A549 (cell line): ENCODE data around the gene ACOT7. TPM values are rescaled to one million over a fixed set of nuclear protein-coding genes. Genes with fewer than 3 reads are reported as not detected.

Experiments used
- ATAC-seq, 2 experiments: fragments of 200-7000 bp in 1 of 2; fragments of >200 bp in 1 of 2; cut with Nextera tagmentation in 1 of 2; cut with Tn5 transposase in 1 of 2; 3 replicates each; pipeline versions ENCODE4 v1.8.0 to v1.9.1; 2018 to 2020; ENCODE audit warnings: mild to moderate bottlenecking in 1 of 2, moderate library complexity in 1 of 2
- CTCF ChIA-PET: fragments of 300-600 bp; sonication (Branson Sonifier 250); formaldehyde crosslinking; extraction: SDS; loops from one replicate; lab custom pipeline; 2021; ENCODE audit warnings: antibody characterized with exemption, inconsistent platforms; lab: Yijun Ruan, JAX
- POLR2A ChIA-PET: fragments of 350-600 bp; formaldehyde crosslinking; extraction: SDS; loops from one replicate; lab custom pipeline; 2021; ENCODE audit warnings: antibody characterized with exemption, inconsistent platforms; lab: Yijun Ruan, JAX
- DNase-seq, 2 experiments: peaks; one replicate each; pipeline versions ENCODE4 v3.0.0 to v3.0.0-alpha.2; 2011 to 2016; ENCODE audit warnings: low read depth in 1 of 2, low spot score in 1 of 2
- FAIRE-seq: peaks from 2 replicates; lab custom pipeline; 2011; peaks lifted over from hg19 to GRCh38; lab: Jason Lieb, UNC
- H3K27ac ChIP-seq, 2 experiments: fragments of >200 bp; sonication (Bioruptor Twin); formaldehyde crosslinking; 3 replicates each; pipeline ENCODE4 v1.5.1; 2016 to 2017
- H3K4me1 ChIP-seq: fragments of >200 bp; sonication (Bioruptor Twin); formaldehyde crosslinking; 3 replicates; pipeline ENCODE4 v1.6.1; 2016
- H3K4me2 ChIP-seq: fragments of >200 bp; sonication (Bioruptor Twin); formaldehyde crosslinking; 3 replicates; pipeline ENCODE4 v1.6.1; 2016
- H3K4me3 ChIP-seq: fragments of >200 bp; sonication (Bioruptor Twin); formaldehyde crosslinking; 3 replicates; pipeline ENCODE4 v1.5.1; 2016
- H3K9me3 ChIP-seq: fragments of >200 bp; sonication (Bioruptor Twin); formaldehyde crosslinking; 3 replicates; pipeline ENCODE4 v1.6.1; 2016
- ATOH8 ChIP-seq: fragments of 250-450 bp; sonication (Bioruptor Pico); IDR thresholded peaks from 2 replicates; pipeline ENCODE4 v1.5.0; 2020; ENCODE audit warnings: low read depth, mild to moderate bottlenecking, moderate library complexity
- BHLHE40 ChIP-seq: IDR thresholded peaks from 2 replicates; pipeline ENCODE4 v1.6.1; 2012; ENCODE audit warnings: low read depth, low read length, inconsistent platforms
- CBX2 ChIP-seq: fragments of 200-600 bp; sonication (generic); IDR thresholded peaks from 2 replicates; pipeline ENCODE4 v1.6.1; 2016; ENCODE audit warnings: low read depth, mild to moderate bottlenecking, borderline replicate concordance
- CBX8 ChIP-seq: fragments of 200-600 bp; sonication (generic); IDR thresholded peaks from 2 replicates; pipeline ENCODE4 v1.6.1; 2016
- CHD2 ChIP-seq: fragments of 150-350 bp; IDR thresholded peaks from 2 replicates; pipeline ENCODE4 v1.6.1; 2014; ENCODE audit warnings: low read length; ENCODE audit not compliant: partially characterized antibody
- CHD4 ChIP-seq: fragments of 200-600 bp; sonication (generic); IDR thresholded peaks from 2 replicates; pipeline ENCODE4 v1.6.1; 2016; ENCODE audit warnings: antibody characterized with exemption, mild to moderate bottlenecking, borderline replicate concordance
- EHF ChIP-seq: fragments of 250-450 bp; sonication (Bioruptor Pico); IDR thresholded peaks from 2 replicates; pipeline ENCODE4 v1.5.0; 2020; ENCODE audit warnings: mild to moderate bottlenecking
- EP300 ChIP-seq, 2 experiments: fragments of >200 bp; sonication (Bioruptor Twin); formaldehyde crosslinking; IDR thresholded peaks; 2 replicates in 1 of 2; 3 replicates in 1 of 2; pipeline ENCODE4 v1.6.1; 2016 to 2017
- FOSB ChIP-seq: fragments of 250-450 bp; sonication (Bioruptor Pico); IDR thresholded peaks from 2 replicates; pipeline ENCODE4 v1.5.0; 2020; ENCODE audit warnings: mild to moderate bottlenecking, moderate library complexity
- HDAC2 ChIP-seq: fragments of 200-600 bp; sonication (generic); IDR thresholded peaks from 2 replicates; pipeline ENCODE4 v1.6.1; 2016
- HES2 ChIP-seq: fragments of >200 bp; sonication (Bioruptor Twin); formaldehyde crosslinking; IDR thresholded peaks from 2 replicates; pipeline ENCODE4 v1.6.1; 2016
- HMGXB4 ChIP-seq: fragments of 250-450 bp; sonication (Bioruptor Pico); IDR thresholded peaks from 2 replicates; pipeline ENCODE4 v1.5.0; 2021; ENCODE audit warnings: mild to moderate bottlenecking, moderate library complexity, borderline replicate concordance
- HOXA7 ChIP-seq: fragments of 250-450 bp; sonication (Bioruptor Pico); IDR thresholded peaks from 2 replicates; pipeline ENCODE4 v1.5.0; 2020; ENCODE audit warnings: mild to moderate bottlenecking, moderate library complexity
- HOXB13 ChIP-seq: fragments of 250-450 bp; sonication (Bioruptor Pico); IDR thresholded peaks from 2 replicates; pipeline ENCODE4 v1.5.0; 2020; ENCODE audit warnings: low read depth, mild to moderate bottlenecking, moderate library complexity
- JUN ChIP-seq, 2 experiments: fragments of >200 bp; sonication (Bioruptor Twin); formaldehyde crosslinking; IDR thresholded peaks; 2 replicates in 1 of 2; 3 replicates in 1 of 2; pipeline ENCODE4 v1.6.1; 2016 to 2017
- MAFK ChIP-seq: fragments of 450-650 bp; IDR thresholded peaks from 2 replicates; pipeline ENCODE4 v1.6.1; 2014; ENCODE audit not compliant: partially characterized antibody
- MYC ChIP-seq: IDR thresholded peaks from 2 replicates; pipeline ENCODE4 v1.6.1; 2012; ENCODE audit warnings: mild to moderate bottlenecking, inconsistent platforms, low read length, improper control_type of control experiment, borderline replicate concordance
- NFE2L2 ChIP-seq: fragments of 150-350 bp; conservative IDR thresholded peaks from 2 replicates; pipeline ENCODE4 v1.6.1; 2014; ENCODE audit warnings: low read length
- NPAS2 ChIP-seq: fragments of 250-450 bp; sonication (Bioruptor Pico); IDR thresholded peaks from 2 replicates; pipeline ENCODE4 v1.8.0; 2022; ENCODE audit warnings: mild to moderate bottlenecking, moderate library complexity, borderline replicate concordance
- PHF8 ChIP-seq: fragments of 200-600 bp; sonication (generic); IDR thresholded peaks from 2 replicates; pipeline ENCODE4 v1.6.1; 2016; ENCODE audit warnings: low read depth, mild to moderate bottlenecking, antibody characterized with exemption, moderate library complexity, borderline replicate concordance
- RAD21 ChIP-seq, 2 experiments: fragments of >200 bp in 1 of 2; sonication (Bioruptor Twin) in 1 of 2; formaldehyde crosslinking in 1 of 2; IDR thresholded peaks in 1 of 2; conservative IDR thresholded peaks in 1 of 2; 2 replicates in 1 of 2; 3 replicates in 1 of 2; pipeline ENCODE4 v1.6.1; 2012 to 2018; ENCODE audit warnings: inconsistent platforms in 1 of 2
- RFX5 ChIP-seq: fragments of 450-650 bp; IDR thresholded peaks from 2 replicates; pipeline ENCODE4 v1.7.1; 2014; ENCODE audit warnings: antibody characterized with exemption, mild to moderate bottlenecking, moderate library complexity
- SREBF2 ChIP-seq: fragments of 450-650 bp; IDR thresholded peaks from 2 replicates; pipeline ENCODE4 v1.6.1; 2014; ENCODE audit warnings: mild to moderate bottlenecking, moderate library complexity
- TFCP2L1 ChIP-seq: fragments of 250-450 bp; sonication (Bioruptor Pico); IDR thresholded peaks from 2 replicates; pipeline ENCODE4 v1.5.0; 2021; ENCODE audit warnings: mild to moderate bottlenecking
- ZFP36 ChIP-seq: fragments of 450-650 bp; IDR thresholded peaks from 2 replicates; pipeline ENCODE4 v1.6.1; 2014; ENCODE audit warnings: borderline replicate concordance; ENCODE audit not compliant: partially characterized antibody
- ZNF302 ChIP-seq: fragments of 250-450 bp; sonication (Bioruptor Pico); IDR thresholded peaks from 2 replicates; pipeline ENCODE4 v1.9.0; 2021; ENCODE audit warnings: inconsistent platforms, mild to moderate bottlenecking, moderate library complexity
- ZSCAN20 ChIP-seq: fragments of 250-450 bp; sonication (Bioruptor Pico); IDR thresholded peaks from 2 replicates; pipeline ENCODE4 v1.8.0; 2022; ENCODE audit warnings: mild to moderate bottlenecking, moderate library complexity
- WGBS: methylation state at CpG from one replicate; pipeline ENCODE4 v1.1.6; 2017; ENCODE audit errors: missing lambda C conversion rate; 5-methylcytosine and 5-hydroxymethylcytosine counted together
- polyA plus RNA-seq, 4 experiments: library from polyadenylated mRNA; depleted of rRNA in 3 of 4; stranded (reverse); fragments of >200 nt; fragmentation: RNase III in 1 of 4; extraction: RNeasy Plus Mini Kit Qiagen cat#74134 plus additional on column Dnase treatment in 1 of 4; gene quantifications; 2 replicates in 3 of 4; 3 replicates in 1 of 4; pipeline ENCODE4 v1.2.3, GENCODE V29; 2011 to 2017

ACOT7 gene
- polyA plus RNA-seq, 2 of the 4 experiments (the other 2 are of a cell fraction), result 48.0 to 49.6 TPM

- DNase-seq (no peak), FAIRE-seq (no peak), ATAC-seq (peak in 1 of 2 experiments; percentile 6; a peak in 1 of 6 replicates)
- CTCF ChIA-PET, result interaction anchor here (0.6 to 1.3 kb wide), 3 partner anchors 11 to 20 kb away, joined by 3 to 8 read pairs (median 3); partner anchors contain the start of gene RNF207
- no peaks in the 10 kb centered on the region for H3K9me3 ChIP-seq
- 63% methylated on average over 12 of the region's 15 CpGs for WGBS
- no peak overlapping the region for H3K27ac ChIP-seq
- no peak overlapping the region for H3K4me3 ChIP-seq
- peaks cover 8% of the 10 kb centered on the region; the same call in 2 of the 3 replicates for H3K4me1 ChIP-seq
- TF ChIP-seq SREBF2 (no peak), TFCP2L1 (no peak), ZSCAN20 (CRISPR knock-in tag) (no peak), NFE2L2 (no peak), HOXB13 (CRISPR knock-in tag) (no peak), ATOH8 (CRISPR knock-in tag) (no peak), NPAS2 (CRISPR knock-in tag) (no peak), CHD2 (no peak), CBX2 (no peak), HOXA7 (no peak), RFX5 (no peak), RAD21 (conservative IDR thresholded peaks at IDR 0.05 in 1 of 2, IDR thresholded peaks at IDR 0.05 in 1 of 2) (no peak)
- H3K4me2 ChIP-seq, result no peak overlapping the region
- POLR2A ChIA-PET, result interaction anchor here (1.5 kb wide), 1 partner anchor 11 kb away, joined by 6 read pairs; the partner anchor contains the start of gene ICMT
These were observed 168.8 kb downstream of the ACOT7 start for GRCh38 chr1:6224718-6225117.

- CTCF ChIA-PET, result interaction anchor here (1.0 to 1.3 kb wide), 3 partner anchors 11 to 21 kb away, joined by 4 to 8 read pairs (median 4); partner anchors contain the start of gene RNF207
- Histone ChIP-seq H3K4me2 (no peak overlapping the region), H3K27ac (no peak overlapping the region), H3K4me3 (no peak overlapping the region), H3K4me1 (peaks cover 8% of the 10 kb centered on the region; the same call in 2 of the 3 replicates), H3K9me3 (no peaks in the 10 kb centered on the region)
- no peak for DNase-seq
- no peak for FAIRE-seq
- POLR2A ChIA-PET, result interaction anchor here (1.5 kb wide), 1 partner anchor 12 kb away, joined by 6 read pairs; the partner anchor contains the start of gene ICMT
- 93% methylated on average over 13 of the region's 13 CpGs for WGBS
- TF ChIP-seq BHLHE40 (no peak), CHD4 (no peak), HES2 (no peak), NFE2L2 (no peak), EP300 (IDR thresholded peaks at IDR 0.05) (no peak), PHF8 (no peak), HDAC2 (no peak), CBX8 (no peak), FOSB (no peak), MAFK (no peak), CHD2 (no peak), ZFP36 (no peak), MYC (no peak), HMGXB4 (CRISPR knock-in tag) (no peak), JUN (IDR thresholded peaks at IDR 0.05) (no peak), ZNF302 (CRISPR knock-in tag) (no peak), EHF (CRISPR knock-in tag) (no peak)
- ATAC-seq, result no peak
These were observed 169.9 kb downstream of the ACOT7 start for GRCh38 chr1:6223617-6224016.
